Spleen (tissue), 7 donors: ENCODE data around the gene AGO4.

ENCODE experiments used
- CTCF ChIP-seq, 11 experiments: fragments of 200-600 bp in 7 of 11; fragments of 450-650 bp in 4 of 11; sonication (generic) in 4 of 11; IDR thresholded peaks in 8 of 11; conservative IDR thresholded peaks in 3 of 11; 1 replicate in 7 of 11; 2 replicates in 4 of 11; pipeline versions ENCODE4 v1.4.0 to v1.8.0; 2016 to 2021; ENCODE audit warnings: antibody characterized with exemption in 11 of 11, inconsistent platforms in 4 of 11, mild to moderate bottlenecking in 1 of 11
- POLR2A ChIP-seq, 3 donors: fragments of 450-650 bp; IDR thresholded peaks; one replicate each; pipeline ENCODE4 v1.5.1; 2017; ENCODE audit warnings: antibody characterized with exemption in 3 of 3, mild to moderate bottlenecking in 1 of 3
- donor health status: DM: no; HTN: no; CAD: no; lungs with moderate emphysema.
- donor health status: DM: no; HTN: no; CAD: no.
- donor health status: DM: no; HTN: no; CAD: no.

DNA sequence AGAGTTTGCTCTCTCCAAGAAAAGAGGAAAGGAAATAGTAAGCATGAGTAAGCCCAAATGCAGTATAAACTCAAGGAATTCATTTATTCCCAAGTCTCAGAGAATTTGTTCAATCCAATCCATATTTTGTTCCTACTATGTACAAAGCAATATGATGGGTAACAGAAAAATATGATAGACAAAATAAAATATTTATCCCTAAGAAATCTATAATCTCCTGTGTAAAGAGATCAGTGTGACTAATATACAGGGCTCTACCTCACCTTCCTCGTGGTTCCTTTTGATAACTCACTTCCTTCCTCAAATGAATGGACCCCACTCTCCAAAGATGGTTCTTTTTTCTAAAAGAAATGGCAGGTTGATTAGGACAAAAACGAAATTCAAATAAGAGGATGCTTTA is 45.7 kb upstream of the AGO4 start:
- TF ChIP-seq CTCF (IDR thresholded peaks at IDR 0.05 in 8 of 11, conservative IDR thresholded peaks at IDR 0.05 in 3 of 11) = no peak
- no peak for TF ChIP-seq POLR2A (IDR thresholded peaks at IDR 0.05)
